Brain microvascular endothelial cell (primary cell): ENCODE measurements around the gene RNF157.

Experiments
- DNase-seq: peaks from one replicate; pipeline ENCODE4 v3.0.0-alpha.2; 2020
- H3K27ac ChIP-seq: fragments of 250-450 bp; sonication (Bioruptor Pico); 2 replicates; pipeline ENCODE4 v1.5.1; 2020; ENCODE audit warnings: mild to moderate bottlenecking, moderate library complexity
- H3K27me3 ChIP-seq: fragments of 250-450 bp; sonication (Bioruptor Pico); replicated peaks from 2 replicates; pipeline ENCODE4 v1.5.1; 2020; ENCODE audit warnings: mild to moderate bottlenecking
- H3K36me3 ChIP-seq: fragments of 250-450 bp; sonication (Bioruptor Pico); replicated peaks from 2 replicates; pipeline ENCODE4 v1.5.1; 2020; ENCODE audit warnings: mild to moderate bottlenecking
- H3K4me3 ChIP-seq: 2 replicates; pipeline ENCODE4 v1.5.1; 2011; ENCODE audit warnings: low read depth, mild to moderate bottlenecking, control low read depth, low read length, moderate library complexity
- in situ Hi-C: cut with HindIII; loops from 2 replicates; pipeline ENCODE4 v1.10.0; 2017; ENCODE audit warnings: low sequenced_read_pairs, low pct_ligation_motif_present
- TF ChIP-seq, protein P1 (sequence below): IDR thresholded peaks from 2 replicates; pipeline ENCODE4 v1.5.1; 2011; ENCODE audit warnings: low read depth, mild to moderate bottlenecking, moderate library complexity, low read length, control low read depth, inconsistent platforms; ENCODE audit errors: missing control alignments

The RNF157 gene

DNA sequence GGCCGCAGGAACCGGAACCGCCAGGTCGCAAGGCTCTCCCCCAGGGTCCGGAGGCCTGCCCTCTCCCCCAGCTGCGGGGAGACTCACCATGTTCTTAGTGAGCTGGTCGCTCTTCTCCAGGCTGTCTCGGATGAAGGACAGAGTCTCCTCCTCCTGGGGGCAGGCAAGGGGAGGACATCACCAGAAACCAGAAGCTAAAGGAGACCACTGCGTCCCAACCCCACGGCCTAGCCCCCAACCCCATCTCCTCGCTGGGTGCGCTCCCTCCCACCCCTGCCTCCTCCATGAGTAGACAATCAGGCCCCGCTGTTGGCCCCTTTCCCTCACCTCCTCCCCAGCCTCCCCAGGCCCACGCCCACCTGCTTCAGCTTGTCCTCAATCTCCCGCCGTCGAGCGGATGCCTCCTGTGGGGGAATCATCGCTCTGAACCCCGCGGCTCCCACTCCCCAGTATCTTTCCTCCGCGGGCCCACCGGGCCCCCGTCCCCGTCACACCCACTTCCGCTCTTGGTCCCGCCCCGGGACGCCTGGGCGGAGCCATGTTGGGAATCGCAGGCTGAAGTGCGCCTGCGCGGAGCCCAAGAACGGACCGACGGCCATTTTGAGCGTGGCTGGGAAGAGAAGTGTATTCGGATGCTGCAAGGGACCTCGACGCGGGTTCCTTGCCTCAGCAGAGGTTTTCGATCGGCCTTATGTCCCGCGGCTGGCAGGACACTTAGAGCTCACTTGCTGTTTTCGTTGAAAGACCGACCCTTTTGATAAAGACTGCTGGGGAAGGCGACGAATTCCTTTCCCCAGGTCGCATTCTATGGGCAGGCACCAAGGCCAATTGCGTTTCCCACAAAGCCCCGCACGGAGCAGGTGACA is 136.8 kb downstream of the RNF157 start, which contains the start of gene EXOC7:
Gene EXOC7 (minus strand): TSS at position 514 of the 866 bp plus-strand sequence. CDS start 95 bp downstream, at position 419.
- peak; percentile 83 for DNase-seq
- in situ Hi-C loops = no loop called here
- peak within 1 kb of the TSS; percentile 63 for H3K27ac ChIP-seq
- peak within 1 kb of the TSS; percentile 91 for H3K4me3 ChIP-seq
- TF ChIP-seq, protein P1, sequence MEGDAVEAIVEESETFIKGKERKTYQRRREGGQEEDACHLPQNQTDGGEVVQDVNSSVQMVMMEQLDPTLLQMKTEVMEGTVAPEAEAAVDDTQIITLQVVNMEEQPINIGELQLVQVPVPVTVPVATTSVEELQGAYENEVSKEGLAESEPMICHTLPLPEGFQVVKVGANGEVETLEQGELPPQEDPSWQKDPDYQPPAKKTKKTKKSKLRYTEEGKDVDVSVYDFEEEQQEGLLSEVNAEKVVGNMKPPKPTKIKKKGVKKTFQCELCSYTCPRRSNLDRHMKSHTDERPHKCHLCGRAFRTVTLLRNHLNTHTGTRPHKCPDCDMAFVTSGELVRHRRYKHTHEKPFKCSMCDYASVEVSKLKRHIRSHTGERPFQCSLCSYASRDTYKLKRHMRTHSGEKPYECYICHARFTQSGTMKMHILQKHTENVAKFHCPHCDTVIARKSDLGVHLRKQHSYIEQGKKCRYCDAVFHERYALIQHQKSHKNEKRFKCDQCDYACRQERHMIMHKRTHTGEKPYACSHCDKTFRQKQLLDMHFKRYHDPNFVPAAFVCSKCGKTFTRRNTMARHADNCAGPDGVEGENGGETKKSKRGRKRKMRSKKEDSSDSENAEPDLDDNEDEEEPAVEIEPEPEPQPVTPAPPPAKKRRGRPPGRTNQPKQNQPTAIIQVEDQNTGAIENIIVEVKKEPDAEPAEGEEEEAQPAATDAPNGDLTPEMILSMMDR = peak; percentile 37
- peaks cover 22% of the 10 kb centered on the region for H3K36me3 ChIP-seq
- no peaks in the 10 kb centered on the region for H3K27me3 ChIP-seq

DNA sequence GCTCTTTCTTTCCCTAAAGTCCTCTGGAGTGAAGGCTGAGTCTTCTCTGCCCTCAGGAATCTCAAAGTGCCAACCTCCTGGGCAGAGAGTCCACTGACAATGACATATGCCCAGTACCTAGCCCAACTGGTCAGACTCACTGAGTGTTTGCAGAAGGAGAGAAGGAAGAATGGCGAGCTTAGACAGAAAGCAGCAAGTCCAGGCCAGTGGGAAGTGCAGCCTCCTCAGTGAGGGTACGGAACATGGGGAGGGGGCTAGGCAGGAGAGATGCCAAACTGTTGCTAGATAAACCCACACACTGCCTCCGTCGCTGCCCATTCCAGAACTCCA is 137.4 kb downstream of the RNF157 start:
- no peaks in the 10 kb centered on the region for H3K27me3 ChIP-seq
- in situ Hi-C loops = no loop called here
- TF ChIP-seq, protein P1 = no peak
- no peak overlapping the region for H3K27ac ChIP-seq
- H3K4me3 ChIP-seq = peak overlapping the region; percentile 91
- H3K36me3 ChIP-seq = peaks cover 25% of the 10 kb centered on the region
- DNase-seq = no peak

DNA sequence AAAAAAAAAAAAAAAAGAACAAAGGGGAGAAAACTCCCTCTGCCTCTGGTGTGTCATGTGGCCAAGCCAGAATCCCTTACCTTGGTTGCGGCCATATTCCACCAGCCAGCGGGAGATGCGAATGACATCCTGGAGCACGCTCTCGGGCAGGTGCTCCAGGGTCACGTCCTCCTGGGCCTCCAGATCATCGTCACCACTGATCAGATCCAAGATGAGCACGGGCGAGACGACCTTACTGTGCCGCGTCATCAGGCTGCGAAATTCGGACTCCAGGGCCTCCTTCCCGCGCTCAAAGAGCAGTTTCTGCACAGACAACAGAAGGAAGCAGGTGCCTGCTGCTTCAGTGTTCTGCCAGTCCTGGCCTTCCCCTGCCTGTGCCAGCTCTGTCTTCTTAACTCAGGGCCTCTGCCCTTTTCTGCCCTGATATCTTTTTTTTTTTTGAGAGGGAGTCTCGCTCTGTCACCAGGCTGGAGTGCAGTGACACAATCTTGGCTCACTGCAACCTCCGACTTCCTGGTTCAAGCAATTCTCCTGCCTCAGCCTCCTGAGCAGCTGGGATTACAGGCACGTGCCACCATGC is 142.5 kb downstream of the RNF157 start:
- Histone ChIP-seq H3K4me3 (no peak overlapping the region), H3K27me3 (no peaks in the 10 kb centered on the region), H3K27ac (no peak overlapping the region), H3K36me3 (peaks cover 63% of the 10 kb centered on the region)
- TF ChIP-seq, protein P1 = no peak
- in situ Hi-C loops = no loop called here
- DNase-seq = no peak

DNA sequence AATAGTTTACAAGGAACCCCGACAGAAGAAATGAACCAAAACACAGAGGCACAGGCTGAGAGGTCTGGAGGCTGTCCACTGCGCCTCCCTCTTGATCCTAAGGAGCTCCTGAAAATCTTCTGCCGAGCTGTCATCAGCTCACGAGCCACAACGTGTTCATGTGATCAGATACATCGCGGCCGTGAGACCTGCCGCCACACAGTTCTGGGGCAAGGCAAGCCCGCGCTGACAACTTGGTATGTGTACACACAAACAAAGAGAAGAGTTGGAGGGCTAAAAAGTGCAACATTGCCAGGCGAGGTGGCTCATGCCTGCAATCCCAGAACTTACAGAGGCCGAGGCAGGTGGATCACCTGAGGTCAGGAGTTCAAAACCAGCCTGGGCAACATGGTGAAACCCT is 144.3 kb downstream of the RNF157 start:
- H3K36me3 ChIP-seq = peaks cover 58% of the 10 kb centered on the region
- TF ChIP-seq, protein P1 = no peak
- in situ Hi-C loops = no loop called here
- no peaks in the 10 kb centered on the region for H3K27me3 ChIP-seq
- H3K4me3 ChIP-seq = no peak overlapping the region
- H3K27ac ChIP-seq = no peak overlapping the region
- no peak for DNase-seq

DNA sequence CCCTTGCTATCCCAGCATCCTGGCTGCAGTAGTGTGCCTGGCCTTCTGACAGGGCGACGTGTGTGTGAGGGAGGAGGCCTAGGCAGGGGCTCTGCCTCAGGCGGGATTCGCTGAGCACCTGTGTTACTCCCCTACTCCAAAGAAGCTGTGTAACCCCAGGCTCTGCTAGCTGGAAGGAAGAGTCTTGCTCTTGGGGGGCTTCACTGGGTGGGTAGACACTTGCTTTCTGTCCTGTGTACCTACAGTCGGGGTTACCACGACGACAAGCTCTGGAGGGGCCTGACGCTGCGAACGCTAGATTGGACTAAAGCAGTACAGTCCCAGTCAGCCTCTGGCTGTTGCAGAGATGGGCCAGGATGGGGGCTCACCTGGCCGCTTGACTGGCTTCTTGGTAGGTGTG is 146.2 kb downstream of the RNF157 start:
- TF ChIP-seq, protein P1 = no peak
- H3K36me3 ChIP-seq = peaks cover 67% of the 10 kb centered on the region
- no peak for DNase-seq
- H3K27me3 ChIP-seq = no peaks in the 10 kb centered on the region
- H3K4me3 ChIP-seq = no peak overlapping the region
- no peak overlapping the region for H3K27ac ChIP-seq
- in situ Hi-C loops = no loop called here
